Kidney (tissue), 14 donors: ENCODE data around the gene RRAD. TPM values are rescaled to one million over a fixed set of nuclear protein-coding genes. Genes with fewer than 3 reads are reported as not detected.

Experiments used
- DNase-seq, 5 donors: peaks; one replicate each; pipeline ENCODE4 v3.0.0-alpha.2; 2013 to 2020
- FAIRE-seq: peaks from 2 replicates; lab custom pipeline; 2012; peaks lifted over from hg19 to GRCh38; lab: Jason Lieb, UNC
- H3K27ac ChIP-seq, 2 donors: one replicate each; pipeline ENCODE4 v1.7.0; 2013; ENCODE audit warnings: low read depth in 2 of 2, low read length in 2 of 2, inconsistent platforms in 1 of 2
- H3K27me3 ChIP-seq: one replicate; pipeline ENCODE4 v1.7.1; 2013; ENCODE audit warnings: low read length, inconsistent platforms; ENCODE audit not compliant: control insufficient read depth, insufficient read depth
- H3K36me3 ChIP-seq, 3 donors: one replicate each; pipeline versions ENCODE4 v1.7.0 to v1.7.1; 2013; ENCODE audit warnings: low read length in 3 of 3, control low read depth in 1 of 3, inconsistent platforms in 1 of 3; ENCODE audit not compliant: insufficient read depth in 3 of 3, control insufficient read depth in 2 of 3
- H3K4me1 ChIP-seq, 3 donors: one replicate each; pipeline versions ENCODE4 v1.7.0 to v1.7.1; 2013; ENCODE audit warnings: low read length in 3 of 3, inconsistent platforms in 1 of 3, low read depth in 1 of 3; ENCODE audit not compliant: control insufficient read depth in 2 of 3, insufficient read depth in 2 of 3
- H3K4me3 ChIP-seq, 3 donors: one replicate each; pipeline versions ENCODE4 v1.7.0 to v1.8.1; 2013; ENCODE audit warnings: low read length in 3 of 3, control low read depth in 1 of 3, inconsistent platforms in 1 of 3
- H3K9ac ChIP-seq, 3 donors: one replicate each; pipeline versions ENCODE4 v1.7.0 to v1.7.1; 2013; ENCODE audit warnings: low read length in 3 of 3, control low read depth in 1 of 3, inconsistent platforms in 1 of 3
- H3K9me3 ChIP-seq, 3 donors: one replicate each; pipeline versions ENCODE4 v1.7.0 to v1.7.1; 2013; ENCODE audit warnings: low read length in 3 of 3, control low read depth in 1 of 3, inconsistent platforms in 1 of 3; ENCODE audit not compliant: control insufficient read depth in 2 of 3, insufficient read depth in 1 of 3
- intact Hi-C: fragments of 100-400 bp; cut with DNase I; formaldehyde crosslinking; loops from one replicate; pipeline ENCODE4 v1.11.1; 2022
- polyA plus RNA-seq: library from polyadenylated mRNA; stranded (reverse); fragments of 350-450 nt; fragmentation: Illumina TruSeq; extraction: RNeasy Lipid Tissue Mini Kit (QIAGEN cat#74804); gene quantifications from one replicate; pipeline ENCODE4 v1.2.3, GENCODE V29; 2014; ENCODE audit warnings: low read depth, low replicate concordance; ENCODE audit not compliant: insufficient read depth
- total RNA-seq: library from RNA; stranded (reverse); fragmentation: NEBNext Ultra II Directional; extraction: Animal tissue kit (Norgen Biotek cat#: 25700); gene quantifications from one replicate; pipeline ENCODE4 v1.2.1, GENCODE V29; 2021
- TF ChIP-seq, protein P1 (sequence below): IDR thresholded peaks from 3 replicates; pipeline ENCODE4 v1.5.1; 2012; ENCODE audit warnings: mild to moderate bottlenecking, moderate library complexity, borderline replicate concordance; ENCODE audit not compliant: insufficient read depth; ENCODE audit errors: extremely low read depth
- donor health status: control.
- donor health status: control.
- donor health status: control.
- donor health status: control.
- donor health status: control.
- donor health status: DM: yes; HTN: yes; CAD: no.
- donor health status: Normal renal cell carcinoma (clear cell type).

The RRAD gene
- total and polyA plus RNA-seq, 2 donors from 2014 or later, result 14.3 to 90.9 TPM

DNA sequence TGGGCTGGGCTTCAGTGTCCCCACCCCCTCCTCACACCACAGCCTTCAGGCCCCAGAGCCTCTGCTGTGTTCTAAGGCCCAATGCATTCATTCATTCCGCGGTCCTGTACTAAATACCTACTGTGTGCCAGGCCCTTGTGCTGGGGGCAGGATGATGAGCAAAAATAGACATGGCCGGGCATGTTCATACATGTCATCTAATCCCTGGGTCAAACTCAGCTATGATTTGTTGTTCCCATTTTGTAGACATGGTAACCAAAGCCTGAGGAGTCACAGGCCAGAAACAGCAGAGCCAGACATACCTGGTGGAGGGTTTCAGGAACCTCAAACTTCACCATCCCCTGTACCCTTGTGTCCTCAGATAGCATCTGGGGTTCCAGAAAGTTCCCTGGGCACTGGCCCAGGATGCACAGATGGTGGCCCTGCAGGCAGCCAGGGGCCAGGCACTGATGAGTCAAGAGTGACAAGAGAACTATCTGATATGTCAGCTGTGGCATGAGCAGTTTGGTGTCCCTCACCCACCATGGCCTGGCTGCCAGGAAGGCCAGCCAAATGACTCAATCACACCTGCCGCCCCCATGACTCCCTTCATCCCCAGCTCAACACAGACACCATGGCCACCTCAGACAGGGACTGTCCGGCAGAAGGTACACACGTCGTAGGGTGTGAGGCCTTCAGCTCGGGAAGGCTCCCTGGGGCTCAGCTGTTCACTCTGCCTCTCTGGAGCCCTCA lies 2.7 kb upstream of the RRAD start:
- intact Hi-C loops, result no loop called here
- TF ChIP-seq, protein P1, sequence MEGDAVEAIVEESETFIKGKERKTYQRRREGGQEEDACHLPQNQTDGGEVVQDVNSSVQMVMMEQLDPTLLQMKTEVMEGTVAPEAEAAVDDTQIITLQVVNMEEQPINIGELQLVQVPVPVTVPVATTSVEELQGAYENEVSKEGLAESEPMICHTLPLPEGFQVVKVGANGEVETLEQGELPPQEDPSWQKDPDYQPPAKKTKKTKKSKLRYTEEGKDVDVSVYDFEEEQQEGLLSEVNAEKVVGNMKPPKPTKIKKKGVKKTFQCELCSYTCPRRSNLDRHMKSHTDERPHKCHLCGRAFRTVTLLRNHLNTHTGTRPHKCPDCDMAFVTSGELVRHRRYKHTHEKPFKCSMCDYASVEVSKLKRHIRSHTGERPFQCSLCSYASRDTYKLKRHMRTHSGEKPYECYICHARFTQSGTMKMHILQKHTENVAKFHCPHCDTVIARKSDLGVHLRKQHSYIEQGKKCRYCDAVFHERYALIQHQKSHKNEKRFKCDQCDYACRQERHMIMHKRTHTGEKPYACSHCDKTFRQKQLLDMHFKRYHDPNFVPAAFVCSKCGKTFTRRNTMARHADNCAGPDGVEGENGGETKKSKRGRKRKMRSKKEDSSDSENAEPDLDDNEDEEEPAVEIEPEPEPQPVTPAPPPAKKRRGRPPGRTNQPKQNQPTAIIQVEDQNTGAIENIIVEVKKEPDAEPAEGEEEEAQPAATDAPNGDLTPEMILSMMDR, result no peak
- peak in 1 of 5 donors; percentile 60 for DNase-seq
- Histone ChIP-seq H3K4me3 (no peak overlapping the region), H3K27ac (no peak overlapping the region), H3K9ac (no peak overlapping the region), H3K36me3 (peaks cover 0 to 4% (median 0%) of the 10 kb centered on the region in 3 donors), H3K9me3 (no peaks in the 10 kb centered on the region), H3K27me3 (no peaks in the 10 kb centered on the region), H3K4me1 (peaks cover 0 to 14% (median 0%) of the 10 kb centered on the region in 3 donors)
- FAIRE-seq, result no peak

DNA sequence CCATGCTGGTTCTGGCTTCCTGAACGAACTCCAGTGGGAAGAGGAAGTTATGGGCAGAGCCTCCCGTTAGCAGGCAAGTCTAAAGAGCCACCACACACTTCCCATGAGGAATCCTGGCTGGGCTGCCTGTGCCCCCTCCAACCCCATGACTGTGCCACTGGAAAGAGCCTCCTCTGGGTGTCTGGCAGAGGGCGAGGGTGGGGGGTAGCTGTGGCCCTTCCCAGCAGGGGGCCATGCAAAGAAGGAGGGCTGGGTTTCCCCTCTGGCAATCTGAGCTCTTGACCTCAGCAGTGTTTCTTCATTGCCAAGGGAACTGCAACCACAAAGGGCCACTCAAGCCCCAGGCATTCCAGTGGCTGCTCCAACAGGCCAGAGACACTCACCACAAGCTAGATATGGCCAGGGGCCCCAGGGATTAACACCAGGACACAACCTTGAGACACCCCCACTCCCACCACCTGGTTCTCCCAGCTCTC lies 1.7 kb upstream of the RRAD start:
- TF ChIP-seq, protein P1, result no peak
- H3K4me1 ChIP-seq, result peaks cover 0 to 11% (median 3%) of the 10 kb centered on the region in 3 donors
- peak overlapping the region in 1 of 3 donors; percentile 38 for H3K9ac ChIP-seq
- FAIRE-seq, result no peak
- intact Hi-C loops, result no loop called here
- H3K36me3 ChIP-seq, result peaks cover 0 to 2% (median 0%) of the 10 kb centered on the region in 3 donors
- no peak overlapping the region for H3K4me3 ChIP-seq
- no peaks in the 10 kb centered on the region for H3K27me3 ChIP-seq
- H3K9me3 ChIP-seq, result no peaks in the 10 kb centered on the region
- H3K27ac ChIP-seq, result peak overlapping the region; percentile 57 to 68
- DNase-seq, result peak in 1 of 5 donors; percentile 81

DNA sequence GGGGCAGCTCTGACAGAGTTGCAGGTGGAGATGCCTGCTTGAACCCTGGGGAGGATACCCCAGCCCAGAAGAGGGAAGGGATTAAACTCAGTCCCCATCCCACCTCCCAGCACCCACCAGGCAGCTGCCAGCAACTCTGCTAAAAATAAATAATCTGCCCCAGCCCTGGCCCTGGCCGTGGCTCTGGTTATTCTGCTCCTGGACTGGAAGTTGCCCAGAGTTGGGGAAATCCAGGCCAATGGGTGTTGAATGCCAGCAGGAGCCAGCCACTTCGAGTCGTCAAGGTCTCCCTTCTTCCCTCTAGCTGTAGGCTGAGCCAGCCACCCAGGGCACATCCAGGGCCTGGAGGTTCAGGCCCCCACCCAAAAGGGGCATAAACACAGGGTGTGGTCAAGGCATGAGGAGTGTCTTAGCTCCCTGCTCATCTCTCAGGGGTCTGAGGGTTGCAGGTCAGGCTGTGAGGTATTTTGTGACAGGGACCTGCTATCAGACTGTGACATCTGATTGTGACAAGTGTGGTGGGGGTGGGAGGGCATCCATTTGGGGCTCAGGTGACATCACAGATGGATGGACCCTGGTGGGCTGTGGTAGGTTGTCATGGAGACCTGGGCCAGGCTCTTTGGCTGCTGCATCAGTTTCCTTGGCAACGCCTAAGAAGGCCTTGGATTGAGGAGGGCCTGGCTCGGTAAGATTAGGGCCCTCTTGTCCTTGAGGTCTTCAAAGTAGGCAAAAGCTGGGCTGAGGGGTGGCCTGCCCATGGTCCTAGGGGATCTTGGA lies 1.0 kb upstream of the RRAD start:
- Histone ChIP-seq H3K9me3 (no peaks in the 10 kb centered on the region), H3K27me3 (no peaks in the 10 kb centered on the region), H3K4me3 (peak overlapping the region in 1 of 3 donors; percentile 46), H3K27ac (peak overlapping the region; percentile 58 to 68), H3K4me1 (peaks cover 0 to 14% (median 4%) of the 10 kb centered on the region in 3 donors), H3K9ac (peak overlapping the region in 1 of 3 donors; percentile 38), H3K36me3 (peaks cover 0 to 1% (median 0%) of the 10 kb centered on the region in 3 donors)
- intact Hi-C loops, result no loop called here
- TF ChIP-seq, protein P1, result no peak
- FAIRE-seq (no peak), DNase-seq (peak in 1 of 5 donors; percentile 73)
